ENCODE measurements around the gene WDR55.

GRCh38 chr5:140677947-140678346, 13.2 kb downstream of the WDR55 start:
- no peak for TF ChIP-seq POLR2A (IDR thresholded peaks at IDR 0.05)
- TF ChIP-seq, protein P1, sequence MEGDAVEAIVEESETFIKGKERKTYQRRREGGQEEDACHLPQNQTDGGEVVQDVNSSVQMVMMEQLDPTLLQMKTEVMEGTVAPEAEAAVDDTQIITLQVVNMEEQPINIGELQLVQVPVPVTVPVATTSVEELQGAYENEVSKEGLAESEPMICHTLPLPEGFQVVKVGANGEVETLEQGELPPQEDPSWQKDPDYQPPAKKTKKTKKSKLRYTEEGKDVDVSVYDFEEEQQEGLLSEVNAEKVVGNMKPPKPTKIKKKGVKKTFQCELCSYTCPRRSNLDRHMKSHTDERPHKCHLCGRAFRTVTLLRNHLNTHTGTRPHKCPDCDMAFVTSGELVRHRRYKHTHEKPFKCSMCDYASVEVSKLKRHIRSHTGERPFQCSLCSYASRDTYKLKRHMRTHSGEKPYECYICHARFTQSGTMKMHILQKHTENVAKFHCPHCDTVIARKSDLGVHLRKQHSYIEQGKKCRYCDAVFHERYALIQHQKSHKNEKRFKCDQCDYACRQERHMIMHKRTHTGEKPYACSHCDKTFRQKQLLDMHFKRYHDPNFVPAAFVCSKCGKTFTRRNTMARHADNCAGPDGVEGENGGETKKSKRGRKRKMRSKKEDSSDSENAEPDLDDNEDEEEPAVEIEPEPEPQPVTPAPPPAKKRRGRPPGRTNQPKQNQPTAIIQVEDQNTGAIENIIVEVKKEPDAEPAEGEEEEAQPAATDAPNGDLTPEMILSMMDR (IDR thresholded peaks at IDR 0.05 in 4 of 5, conservative IDR thresholded peaks at IDR 0.05 in 1 of 5) = no peak

Measured in gastrocnemius medialis (tissue), 4 donors.